GM18861 (cell line): Measurements from ENCODE around the gene CYFIP1.

Source experiments
- ATAC-seq: cut with Tn5 transposase; IDR thresholded peaks from one replicate; pipeline ENCODE4 v1.9.1; 2021; ENCODE audit not compliant: unreplicated experiment

Gene CYFIP1

GRCh38 chr15:22872936-22873701 lies 107.0 kb downstream of the CYFIP1 start:
- no peak for ATAC-seq

- no peak for ATAC-seq
These were observed 108.6 kb downstream of the CYFIP1 start for GRCh38 chr15:22871481-22872086.

DNA sequence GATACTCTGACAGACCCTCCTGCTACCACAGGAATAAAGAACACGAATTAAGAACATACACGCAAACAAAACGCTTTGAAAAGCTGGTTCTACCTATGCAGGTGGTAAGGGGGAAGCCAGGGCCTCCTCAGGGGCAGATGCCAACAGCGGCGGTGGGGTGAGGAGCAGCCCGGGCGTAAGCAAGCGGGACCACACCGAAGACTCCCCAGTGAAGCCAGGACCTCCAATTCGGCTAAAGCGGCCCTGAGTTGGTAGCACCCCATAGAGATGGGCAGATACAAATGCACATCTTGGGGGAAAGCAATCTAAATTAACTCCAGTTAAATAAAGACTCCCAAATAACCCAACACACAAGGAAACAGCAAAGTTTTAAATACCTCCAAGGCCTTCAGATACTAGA lies 109.3 kb downstream of the CYFIP1 start:
- no peak for ATAC-seq

DNA sequence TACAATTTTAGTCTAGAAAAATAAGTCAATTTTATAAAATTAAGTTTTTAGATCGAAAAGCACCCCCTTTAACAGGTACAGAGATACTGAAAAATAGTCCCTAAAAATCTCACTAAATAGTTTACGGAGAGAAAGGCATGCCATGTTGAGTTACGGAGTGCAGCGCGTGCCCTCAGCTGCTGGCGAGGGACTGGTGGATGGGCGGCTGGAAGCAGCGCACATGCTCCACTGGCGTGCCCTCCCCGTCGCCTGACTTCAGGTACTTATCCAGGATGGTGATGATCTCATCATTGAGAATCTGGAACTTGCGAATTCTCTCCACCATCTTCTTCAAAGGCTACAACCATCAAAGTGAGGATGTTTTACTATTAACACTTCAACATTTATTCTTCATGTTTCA lies 110.3 kb downstream of the CYFIP1 start:
- ATAC-seq: no peak

DNA sequence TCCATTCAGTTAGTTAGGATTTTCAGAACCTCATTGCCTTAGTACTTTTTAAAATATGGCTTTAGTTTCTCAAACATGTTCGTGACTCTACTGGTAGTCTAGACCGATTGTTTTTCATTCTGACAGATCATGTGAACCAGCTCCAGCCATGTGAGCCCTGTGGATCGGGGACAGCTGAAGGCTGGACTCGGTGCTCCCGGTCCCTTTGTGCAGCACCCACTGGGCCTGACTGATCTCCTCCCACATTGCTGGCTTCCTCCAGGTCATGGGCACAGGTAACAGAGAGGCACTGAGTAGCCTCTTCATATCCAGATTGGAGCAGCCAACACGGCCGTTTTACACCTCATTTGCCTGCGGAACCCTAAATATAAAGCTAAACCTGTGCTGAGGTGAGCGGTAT lies 111.2 kb downstream of the CYFIP1 start:
- no peak for ATAC-seq

DNA sequence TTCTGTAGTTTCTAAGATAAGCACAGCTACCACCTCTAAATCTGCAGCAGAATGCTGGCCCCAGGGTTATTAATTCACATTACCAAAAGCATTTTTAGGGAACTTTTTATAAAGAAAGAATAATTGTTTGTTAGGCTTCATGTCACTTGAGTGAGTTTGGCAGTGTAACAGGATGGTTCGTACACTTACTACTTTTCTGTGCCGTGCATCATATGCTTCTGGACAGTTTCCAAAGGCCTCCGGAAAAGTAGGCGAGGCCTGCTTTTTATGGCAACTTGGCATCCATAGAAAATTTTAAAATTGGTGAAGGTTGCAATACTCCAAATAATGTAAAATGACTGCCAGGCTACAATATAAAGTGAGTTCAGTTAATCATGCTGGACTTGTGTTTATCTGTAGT lies 111.7 kb downstream of the CYFIP1 start:
- no peak for ATAC-seq

GRCh38 chr15:22867886-22868285 lies 112.3 kb downstream of the CYFIP1 start:
- no peak for ATAC-seq

DNA sequence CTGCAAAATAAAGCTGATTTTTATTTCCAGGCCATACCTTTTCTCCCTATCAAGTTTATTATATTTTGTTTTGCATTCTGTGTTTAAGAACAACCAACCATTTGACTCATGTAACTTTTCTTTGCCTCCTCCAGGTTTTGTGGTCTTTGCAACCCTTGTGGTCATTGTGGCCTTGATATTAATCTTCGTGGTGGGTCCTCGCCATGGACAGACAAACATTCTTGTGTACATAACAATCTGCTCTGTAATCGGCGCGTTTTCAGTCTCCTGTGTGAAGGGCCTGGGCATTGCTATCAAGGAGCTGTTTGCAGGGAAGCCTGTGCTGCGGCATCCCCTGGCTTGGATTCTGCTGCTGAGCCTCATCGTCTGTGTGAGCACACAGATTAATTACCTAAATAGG lies 114.1 kb downstream of the CYFIP1 start:
- no peak for ATAC-seq

DNA sequence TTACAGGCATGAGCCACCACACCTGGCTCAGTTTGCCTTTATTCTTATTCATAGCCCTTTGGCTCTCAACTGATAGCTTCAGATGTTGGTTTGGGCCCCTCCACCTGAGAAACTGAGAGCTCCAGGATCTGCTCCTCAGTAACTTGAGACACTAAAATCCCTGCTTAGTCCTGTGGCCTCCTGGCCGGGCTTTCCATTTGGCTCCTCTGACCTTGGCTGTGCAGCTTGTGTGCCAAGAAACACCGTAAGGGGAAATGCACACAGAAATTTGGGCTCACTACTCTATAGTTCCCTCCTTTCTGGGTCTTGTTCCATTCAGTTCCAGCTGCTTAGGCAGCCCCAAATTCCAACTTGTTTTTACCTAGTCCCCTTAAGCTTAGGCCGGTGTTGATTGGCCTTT lies 116.8 kb downstream of the CYFIP1 start:
- ATAC-seq: no peak

GRCh38 chr15:22861161-22861560 lies 119.0 kb downstream of the CYFIP1 start:
- ATAC-seq: no peak

- ATAC-seq: no peak
These were observed 123.5 kb downstream of the CYFIP1 start for GRCh38 chr15:22856659-22857058.

- no peak for ATAC-seq
These were observed 124.4 kb downstream of the CYFIP1 start for GRCh38 chr15:22855791-22856190.

- ATAC-seq: no peak
These were observed 128.7 kb downstream of the CYFIP1 start for GRCh38 chr15:22851513-22851912.

- no peak for ATAC-seq
These were observed 130.1 kb downstream of the CYFIP1 start for GRCh38 chr15:22850055-22850454.

GRCh38 chr15:22846073-22846472 lies 134.1 kb downstream of the CYFIP1 start:
- no peak for ATAC-seq

DNA sequence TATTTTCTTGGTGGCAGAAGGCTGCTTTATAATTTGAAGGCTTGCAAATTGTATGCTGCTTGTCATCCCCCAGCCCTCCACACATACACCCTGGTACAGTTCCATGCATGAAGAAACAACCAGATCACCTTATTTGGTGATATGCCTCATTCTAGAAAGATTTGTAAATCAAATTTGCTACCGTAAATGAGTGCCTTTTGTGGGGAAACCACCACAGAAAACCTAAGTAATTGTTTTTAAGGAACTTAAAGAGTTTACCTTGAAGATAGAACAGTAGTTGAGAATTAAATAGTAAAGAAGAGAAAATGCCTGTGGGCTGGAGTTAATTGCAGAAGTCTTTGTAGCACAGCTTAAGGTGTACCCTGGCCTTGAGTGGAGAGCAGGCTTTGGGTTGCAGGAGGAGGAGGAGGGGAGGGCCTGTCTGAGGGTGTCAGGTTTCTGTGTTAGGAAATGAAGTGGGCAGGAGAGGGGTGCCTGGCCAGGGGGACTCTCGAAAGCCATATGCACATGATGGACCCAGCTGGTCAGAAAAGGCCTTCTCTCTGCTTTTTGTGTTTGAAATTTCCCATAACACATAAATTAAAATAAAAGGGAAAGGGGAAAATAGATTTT lies 134.8 kb downstream of the CYFIP1 start:
- ATAC-seq: peak; percentile 41

DNA sequence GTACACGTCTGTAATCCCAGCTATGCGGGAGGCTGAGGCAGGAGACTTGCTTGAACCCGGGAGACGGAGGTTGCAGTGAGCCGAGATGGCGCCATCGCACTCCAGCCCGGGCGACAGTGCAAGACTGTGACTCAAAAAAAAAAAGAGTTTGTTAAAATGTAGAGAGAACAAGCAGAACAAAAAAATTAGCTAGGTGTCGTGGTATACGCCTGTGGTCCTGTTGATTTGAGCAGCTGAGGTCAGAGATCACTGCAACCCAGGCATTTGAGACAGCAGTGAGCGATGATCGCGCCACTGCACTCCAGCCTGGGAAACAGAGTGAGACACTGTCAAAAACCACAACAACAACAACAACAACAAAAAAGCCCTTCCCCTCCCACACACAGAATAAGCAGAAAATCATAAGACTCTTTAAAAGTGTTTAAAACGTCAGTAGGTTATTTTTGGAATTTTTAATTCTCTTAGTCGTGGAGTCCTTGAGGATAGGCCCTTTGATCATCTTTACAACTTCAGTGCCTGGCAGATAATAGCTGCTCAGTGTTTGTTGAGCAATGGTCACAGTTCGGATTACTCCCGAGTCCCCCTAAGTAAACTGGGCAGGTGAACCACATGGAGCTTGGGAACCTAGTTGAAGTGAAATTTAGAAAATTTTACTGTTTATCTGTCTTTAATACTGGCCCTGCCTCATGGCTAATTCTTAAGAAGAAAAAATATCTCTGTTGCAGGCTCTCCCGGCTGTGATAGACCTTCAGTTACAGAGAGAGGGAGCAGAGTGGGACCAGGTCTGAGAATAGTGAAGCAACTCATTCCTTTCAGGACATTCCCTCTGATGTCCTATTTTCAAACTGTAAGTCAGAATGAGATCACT lies 135.5 kb downstream of the CYFIP1 start:
- no peak for ATAC-seq

DNA sequence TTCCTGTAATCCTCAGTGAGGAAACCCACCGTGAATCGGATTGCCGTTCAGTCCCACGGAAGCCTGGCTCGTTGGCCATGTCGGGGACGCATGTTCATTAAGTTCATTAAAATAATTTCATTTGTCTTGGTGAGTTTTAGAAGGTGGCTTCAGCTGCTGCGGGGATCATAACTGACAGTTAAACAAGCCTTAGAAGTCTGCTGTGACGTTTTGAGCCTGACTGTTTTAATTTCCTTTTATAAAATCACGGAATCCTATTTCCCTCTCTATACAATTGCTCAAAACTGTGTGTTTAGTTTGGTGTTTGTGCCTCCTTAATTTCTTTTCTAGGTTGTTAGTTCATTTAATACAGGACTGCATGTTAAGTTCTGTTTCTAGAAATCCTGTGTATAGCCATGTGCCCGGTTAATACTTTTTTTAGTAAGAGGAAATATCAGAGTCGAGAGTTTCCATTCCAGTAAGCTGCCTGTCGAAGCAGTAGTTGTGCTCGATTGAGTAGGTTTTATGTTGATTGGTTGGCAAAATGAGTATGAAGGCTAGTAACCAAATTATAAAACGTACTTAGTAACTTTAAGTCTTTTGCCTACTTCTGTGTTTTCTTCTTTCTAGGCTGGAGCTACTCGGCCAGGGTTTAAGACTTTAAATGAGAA lies 141.0 kb downstream of the CYFIP1 start:
- no peak for ATAC-seq

- peak; percentile 71 for ATAC-seq
These were observed 141.7 kb downstream of the CYFIP1 start, which contains the start of gene NIPA2 for GRCh38 chr15:22838292-22839042. NIPA2 (plus strand) TSS chr15:22838666; CDS start chr15:22851732, 13,066 bp downstream.

- no peak for ATAC-seq
These were observed 148.7 kb downstream of the CYFIP1 start for GRCh38 chr15:22831473-22831872.
